ENCODE results near the gene SLC9A2. TPM values are rescaled to one million over a fixed set of nuclear protein-coding genes. Genes with fewer than 3 reads are reported as not detected.

Gene SLC9A2
- total RNA-seq, 1 donor from 2014 or later, result 0.32 TPM

- no peaks in the 10 kb centered on the region for H3K36me3 Mint-ChIP-seq (ENCODE audit: low read depth, unreplicated experiment)
- Histone ChIP-seq H3K79me2 (ENCODE audit: insufficient read depth, low read length) (no peaks in the 10 kb centered on the region), H3K27ac (ENCODE audit: low read depth, low read length) (no peak overlapping the region), H3K9me3 (ENCODE audit: insufficient read depth, low read depth, low read length) (no peaks in the 10 kb centered on the region), H3K9ac (ENCODE audit: low read length) (no peak overlapping the region), H3K4me1 (ENCODE audit: insufficient read depth, low read length) (no peaks in the 10 kb centered on the region), H3K36me3 (ENCODE audit: insufficient read depth, low read length) (no peaks in the 10 kb centered on the region), H3K27me3 (ENCODE audit: insufficient read depth, low read length) (no peaks in the 10 kb centered on the region), H4K20me1 (ENCODE audit: insufficient read depth, low read length) (no peaks in the 10 kb centered on the region), H3K4me3 (ENCODE audit: insufficient read depth, low read depth, low read length) (no peak overlapping the region), H2AFZ (ENCODE audit: low read depth, low read length) (no peak overlapping the region), H3K4me2 (ENCODE audit: low read length) (no peak overlapping the region)
- H3K27ac Mint-ChIP-seq (ENCODE audit: unreplicated experiment), result no peak overlapping the region
- FAIRE-seq (no peak), DNase-seq (ENCODE audit: low read depth) (no peak)
- TF ChIP-seq EZH2 (IDR thresholded peaks at IDR 0.05; ENCODE audit: insufficient read depth, low read length) (no peak), CTCF (IDR thresholded peaks at IDR 0.05; ENCODE audit: insufficient read depth, low read depth, low read length) (no peak)
- peaks cover under 1% of the 10 kb centered on the region for H3K9me3 Mint-ChIP-seq (ENCODE audit: unreplicated experiment)
- no peak overlapping the region for H3K4me3 Mint-ChIP-seq (ENCODE audit: unreplicated experiment)
- peaks cover 9% of the 10 kb centered on the region for H3K27me3 Mint-ChIP-seq (ENCODE audit: low read depth, unreplicated experiment)
- H3K4me1 Mint-ChIP-seq (ENCODE audit: low read depth, unreplicated experiment), result no peaks in the 10 kb centered on the region
Measured at GRCh38 chr2:102686479-102687439, 67.4 kb downstream of the SLC9A2 start.

DNA sequence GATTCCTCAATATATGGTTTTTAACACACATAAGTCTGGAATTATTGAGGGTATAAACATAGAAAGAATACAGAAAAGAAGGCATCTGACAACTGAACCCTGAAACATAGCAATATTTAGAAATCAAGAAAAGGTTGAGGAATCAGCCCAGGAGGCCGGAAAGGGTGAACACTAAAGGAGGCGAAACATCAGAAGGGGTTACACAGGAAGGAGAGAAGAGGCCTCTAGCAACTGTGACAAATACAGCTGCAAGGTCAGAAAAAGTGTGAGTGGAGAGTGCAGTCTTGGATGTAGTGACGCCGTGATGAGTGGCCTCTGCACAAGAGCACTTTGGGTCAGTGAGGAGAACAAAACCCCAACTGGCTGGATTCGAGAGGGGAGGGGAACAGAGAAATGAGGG lies 70.7 kb downstream of the SLC9A2 start:
- TF ChIP-seq EZH2 (IDR thresholded peaks at IDR 0.05; ENCODE audit: insufficient read depth, low read length) (no peak), CTCF (IDR thresholded peaks at IDR 0.05; ENCODE audit: insufficient read depth, low read depth, low read length) (no peak)
- Histone ChIP-seq H3K4me2 (ENCODE audit: low read length) (no peak overlapping the region), H3K9me3 (ENCODE audit: insufficient read depth, low read depth, low read length) (no peaks in the 10 kb centered on the region), H2AFZ (ENCODE audit: low read depth, low read length) (no peak overlapping the region), H3K79me2 (ENCODE audit: insufficient read depth, low read length) (no peaks in the 10 kb centered on the region), H3K36me3 (ENCODE audit: insufficient read depth, low read length) (no peaks in the 10 kb centered on the region), H3K9ac (ENCODE audit: low read length) (no peak overlapping the region), H3K27ac (ENCODE audit: low read depth, low read length) (no peak overlapping the region), H4K20me1 (ENCODE audit: insufficient read depth, low read length) (no peaks in the 10 kb centered on the region), H3K4me1 (ENCODE audit: insufficient read depth, low read length) (no peaks in the 10 kb centered on the region), H3K4me3 (ENCODE audit: insufficient read depth, low read depth, low read length) (no peak overlapping the region), H3K27me3 (ENCODE audit: insufficient read depth, low read length) (no peaks in the 10 kb centered on the region)
- Mint-ChIP-seq H3K9me3 (ENCODE audit: unreplicated experiment) (no peaks in the 10 kb centered on the region), H3K4me3 (ENCODE audit: unreplicated experiment) (no peak overlapping the region), H3K36me3 (ENCODE audit: low read depth, unreplicated experiment) (no peaks in the 10 kb centered on the region), H3K4me1 (ENCODE audit: low read depth, unreplicated experiment) (no peaks in the 10 kb centered on the region), H3K27ac (ENCODE audit: unreplicated experiment) (no peak overlapping the region), H3K27me3 (ENCODE audit: low read depth, unreplicated experiment) (no peaks in the 10 kb centered on the region)
- FAIRE-seq, result no peak
- no peak for DNase-seq (ENCODE audit: low read depth)

DNA sequence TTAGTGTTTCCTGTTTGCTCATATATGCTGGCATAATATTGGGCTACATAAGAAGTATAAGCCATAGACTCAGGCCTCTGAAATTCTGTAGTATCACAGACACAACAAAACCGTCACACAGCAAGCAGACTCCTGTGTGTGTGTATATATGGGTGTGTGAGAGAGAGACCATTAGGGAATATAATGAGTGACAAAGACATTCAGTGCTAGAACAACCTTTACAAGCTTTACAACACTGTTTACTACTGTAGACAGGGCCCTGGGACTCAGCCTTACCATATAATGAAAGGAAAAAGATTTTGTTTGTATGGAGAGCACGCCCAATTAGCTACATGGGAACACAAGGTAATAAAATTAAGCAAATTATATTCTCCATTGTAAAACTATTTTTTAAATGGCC lies 77.1 kb downstream of the SLC9A2 start:
- Mint-ChIP-seq H3K4me1 (ENCODE audit: low read depth, unreplicated experiment) (no peaks in the 10 kb centered on the region), H3K9me3 (ENCODE audit: unreplicated experiment) (no peaks in the 10 kb centered on the region), H3K36me3 (ENCODE audit: low read depth, unreplicated experiment) (no peaks in the 10 kb centered on the region), H3K27me3 (ENCODE audit: low read depth, unreplicated experiment) (no peaks in the 10 kb centered on the region), H3K4me3 (ENCODE audit: unreplicated experiment) (no peak overlapping the region), H3K27ac (ENCODE audit: unreplicated experiment) (no peak overlapping the region)
- no peak overlapping the region for H3K9ac ChIP-seq (ENCODE audit: low read length)
- no peak overlapping the region for H3K4me2 ChIP-seq (ENCODE audit: low read length)
- H3K27me3 ChIP-seq (ENCODE audit: insufficient read depth, low read length), result no peaks in the 10 kb centered on the region
- DNase-seq (ENCODE audit: low read depth), result no peak
- H3K27ac ChIP-seq (ENCODE audit: low read depth, low read length), result no peak overlapping the region
- FAIRE-seq, result no peak
- TF ChIP-seq CTCF (IDR thresholded peaks at IDR 0.05; ENCODE audit: insufficient read depth, low read depth, low read length) (no peak), EZH2 (IDR thresholded peaks at IDR 0.05; ENCODE audit: insufficient read depth, low read length) (no peak)
- H3K4me3 ChIP-seq (ENCODE audit: insufficient read depth, low read depth, low read length), result no peak overlapping the region
- no peaks in the 10 kb centered on the region for H3K4me1 ChIP-seq (ENCODE audit: insufficient read depth, low read length)
- H3K9me3 ChIP-seq (ENCODE audit: insufficient read depth, low read depth, low read length), result no peaks in the 10 kb centered on the region
- H4K20me1 ChIP-seq (ENCODE audit: insufficient read depth, low read length), result no peaks in the 10 kb centered on the region
- H3K36me3 ChIP-seq (ENCODE audit: insufficient read depth, low read length), result no peaks in the 10 kb centered on the region
- no peak overlapping the region for H2AFZ ChIP-seq (ENCODE audit: low read depth, low read length)
- no peaks in the 10 kb centered on the region for H3K79me2 ChIP-seq (ENCODE audit: insufficient read depth, low read length)
